ENCODE measurements around the gene GPR101.

GPR101 gene

DNA sequence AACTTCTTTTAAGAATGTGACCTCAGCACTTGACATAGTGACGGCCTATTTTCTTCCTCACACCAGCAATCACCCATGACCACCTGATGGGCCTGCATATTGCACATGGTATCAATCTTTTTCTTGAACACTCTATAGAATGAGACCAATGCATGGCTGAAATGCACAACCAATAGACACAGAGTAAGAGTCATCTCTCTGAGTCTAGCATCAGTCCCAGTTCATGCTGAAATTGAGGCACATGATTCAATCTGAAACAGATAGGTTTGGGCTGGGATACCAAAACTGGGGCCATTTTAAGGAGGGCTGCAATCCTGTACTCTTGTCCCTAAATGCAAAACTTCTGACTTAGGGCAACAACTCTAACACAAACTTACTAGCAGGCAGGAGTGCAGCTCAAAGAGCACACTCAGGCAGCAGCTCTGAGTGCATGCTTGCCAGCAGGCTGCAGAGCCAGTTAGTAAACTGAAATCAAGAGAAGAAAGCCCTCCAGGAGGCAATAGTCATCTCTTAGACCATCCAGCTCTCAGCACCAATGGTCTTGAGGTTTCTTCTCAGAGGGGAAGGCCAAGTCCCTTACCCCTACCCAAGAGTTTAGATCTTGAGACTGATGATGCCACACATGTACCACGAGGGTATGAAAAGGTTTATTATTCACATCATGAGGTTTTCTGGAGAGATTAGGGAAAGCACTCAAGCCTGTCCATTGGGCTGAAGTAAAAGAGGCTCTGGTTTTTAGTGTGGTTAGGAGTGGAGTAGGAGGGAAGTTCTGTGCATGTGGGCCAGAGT is 24.7 kb upstream of the GPR101 start:
- TF ChIP-seq, protein P1, sequence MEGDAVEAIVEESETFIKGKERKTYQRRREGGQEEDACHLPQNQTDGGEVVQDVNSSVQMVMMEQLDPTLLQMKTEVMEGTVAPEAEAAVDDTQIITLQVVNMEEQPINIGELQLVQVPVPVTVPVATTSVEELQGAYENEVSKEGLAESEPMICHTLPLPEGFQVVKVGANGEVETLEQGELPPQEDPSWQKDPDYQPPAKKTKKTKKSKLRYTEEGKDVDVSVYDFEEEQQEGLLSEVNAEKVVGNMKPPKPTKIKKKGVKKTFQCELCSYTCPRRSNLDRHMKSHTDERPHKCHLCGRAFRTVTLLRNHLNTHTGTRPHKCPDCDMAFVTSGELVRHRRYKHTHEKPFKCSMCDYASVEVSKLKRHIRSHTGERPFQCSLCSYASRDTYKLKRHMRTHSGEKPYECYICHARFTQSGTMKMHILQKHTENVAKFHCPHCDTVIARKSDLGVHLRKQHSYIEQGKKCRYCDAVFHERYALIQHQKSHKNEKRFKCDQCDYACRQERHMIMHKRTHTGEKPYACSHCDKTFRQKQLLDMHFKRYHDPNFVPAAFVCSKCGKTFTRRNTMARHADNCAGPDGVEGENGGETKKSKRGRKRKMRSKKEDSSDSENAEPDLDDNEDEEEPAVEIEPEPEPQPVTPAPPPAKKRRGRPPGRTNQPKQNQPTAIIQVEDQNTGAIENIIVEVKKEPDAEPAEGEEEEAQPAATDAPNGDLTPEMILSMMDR (IDR thresholded peaks at IDR 0.05): no peak
- TF ChIP-seq ZFX (IDR thresholded peaks at IDR 0.05; ENCODE audit: borderline replicate concordance): no peak
- no peak overlapping the region for H3K27ac ChIP-seq

DNA sequence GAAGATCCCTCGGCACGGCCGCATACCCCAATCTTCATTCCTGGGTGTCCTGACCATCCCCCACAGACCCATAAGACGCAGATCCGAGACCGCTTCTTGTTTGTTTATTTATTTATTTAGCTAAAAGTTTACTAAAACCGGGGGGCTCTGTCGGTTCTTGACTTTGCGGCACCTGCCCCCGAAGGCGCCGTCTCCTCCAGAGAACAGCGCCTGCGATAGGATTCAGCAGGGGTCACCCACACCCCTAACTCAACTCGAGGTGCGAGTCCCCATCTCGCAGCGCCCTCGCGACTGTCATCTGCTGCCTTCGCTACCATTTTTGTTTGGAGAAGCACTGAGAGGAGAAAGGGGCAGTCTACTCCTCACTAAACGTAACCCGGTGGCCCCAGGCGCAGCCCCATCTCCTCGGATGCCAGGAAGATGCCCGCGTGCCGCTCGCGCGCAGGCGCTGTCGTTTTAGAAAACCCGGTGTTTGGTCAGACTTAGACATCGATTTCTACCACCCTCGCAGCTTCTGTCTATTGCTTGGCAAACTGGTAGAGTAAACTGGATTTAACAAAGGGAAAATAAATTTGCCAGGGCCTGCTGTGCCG is 18.9 kb upstream of the GPR101 start:
- no peak overlapping the region for H3K27ac ChIP-seq
- TF ChIP-seq, protein P1 (IDR thresholded peaks at IDR 0.05): peak; percentile 37
- no peak for TF ChIP-seq ZFX (IDR thresholded peaks at IDR 0.05; ENCODE audit: borderline replicate concordance)

DNA sequence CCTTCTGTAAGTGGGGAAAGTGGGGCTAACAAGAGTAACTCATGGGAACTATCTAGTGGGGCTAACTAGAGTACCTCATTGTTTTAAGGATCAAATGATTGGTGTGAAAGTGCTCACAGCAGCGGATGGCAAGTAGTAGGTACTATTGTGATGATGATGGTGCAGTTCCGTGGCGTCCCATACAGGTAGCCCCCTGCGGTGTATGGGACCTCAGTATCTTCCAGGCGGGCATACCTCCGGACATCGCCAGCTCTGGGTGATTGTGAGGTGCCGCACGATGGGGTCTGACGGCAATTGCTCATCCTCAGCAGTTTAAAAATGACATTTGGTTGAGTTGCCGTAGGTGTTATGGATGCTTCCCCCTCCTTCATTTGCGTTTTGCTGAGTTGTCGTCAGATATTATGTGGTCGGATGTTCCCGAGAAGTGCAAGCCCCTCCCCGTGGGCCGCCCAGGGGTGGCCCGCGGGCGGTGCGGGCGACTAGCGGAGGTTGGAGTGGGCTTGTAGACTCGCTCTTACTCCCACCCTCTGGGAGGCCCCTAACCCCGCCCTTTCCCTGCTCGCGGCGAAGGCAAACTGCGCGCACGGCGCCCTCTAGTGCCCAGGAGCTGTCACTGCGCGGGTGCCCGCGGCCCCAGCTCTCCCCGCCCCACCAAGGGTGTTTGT is 18.3 kb upstream of the GPR101 start:
- TF ChIP-seq, protein P1 (IDR thresholded peaks at IDR 0.05): peak; percentile 84
- TF ChIP-seq ZFX (IDR thresholded peaks at IDR 0.05; ENCODE audit: borderline replicate concordance): no peak
- no peak overlapping the region for H3K27ac ChIP-seq

DNA sequence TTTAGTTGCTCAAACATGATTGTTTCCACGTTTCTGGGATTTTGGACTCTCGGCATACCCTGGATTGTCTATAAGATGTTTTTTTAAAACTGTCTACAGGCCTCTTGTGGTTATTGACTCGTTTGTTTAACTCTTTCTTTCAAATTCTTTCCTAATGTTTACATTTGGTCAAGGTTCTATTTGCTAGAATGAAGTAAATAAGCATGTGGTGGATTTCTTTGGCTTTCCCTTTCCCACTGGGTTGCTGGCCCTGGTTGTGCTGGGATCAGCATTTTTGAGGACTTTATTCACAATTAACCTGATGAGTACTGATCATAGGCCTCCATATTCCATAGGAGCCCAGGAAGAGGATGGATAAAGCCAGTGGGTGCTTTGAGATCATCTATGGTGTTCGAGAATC is 11.1 kb upstream of the GPR101 start:
- no peak overlapping the region for H3K27ac ChIP-seq
- no peak for TF ChIP-seq ZFX (IDR thresholded peaks at IDR 0.05; ENCODE audit: borderline replicate concordance)
- TF ChIP-seq, protein P1 (IDR thresholded peaks at IDR 0.05): no peak

DNA sequence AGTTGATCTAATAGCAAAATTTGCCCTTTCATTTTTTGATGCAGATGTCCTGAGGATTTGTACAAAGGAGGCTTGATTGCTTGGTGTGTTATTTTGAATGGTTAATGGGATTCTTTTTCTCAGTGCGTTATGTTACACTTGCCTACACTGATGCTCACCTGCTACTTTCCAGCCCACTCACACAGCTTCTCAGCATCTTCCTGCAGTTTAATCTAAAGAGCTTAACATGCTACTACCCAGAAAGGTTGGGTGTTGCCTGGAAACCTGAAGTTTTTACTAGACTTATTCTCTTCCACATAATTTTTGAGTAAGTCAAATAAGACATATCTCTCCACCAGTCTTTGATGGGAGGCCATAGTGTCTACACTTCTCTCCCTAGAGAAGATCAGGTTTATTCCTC is 9.9 kb upstream of the GPR101 start:
- TF ChIP-seq, protein P1 (IDR thresholded peaks at IDR 0.05): no peak
- no peak overlapping the region for H3K27ac ChIP-seq

DNA sequence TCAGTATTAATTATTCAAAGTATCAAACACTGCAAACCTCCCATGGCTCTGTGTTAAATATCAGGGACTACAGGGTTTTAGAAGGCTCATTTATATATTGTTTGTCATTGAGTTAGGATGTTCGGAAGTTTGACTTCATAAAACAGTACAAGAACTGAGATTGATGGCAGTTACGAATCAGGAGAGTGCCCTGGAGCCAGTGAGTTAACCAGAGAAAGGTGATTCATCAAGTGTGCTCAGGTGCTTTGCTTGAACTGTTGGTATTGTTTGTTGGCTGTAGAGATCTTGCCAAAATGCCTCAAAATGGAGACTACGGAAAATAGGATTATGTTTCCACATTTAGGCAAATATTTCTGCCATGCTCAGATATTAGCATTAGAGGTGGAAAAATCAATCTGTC is 7.5 kb upstream of the GPR101 start:
- TF ChIP-seq ZFX (IDR thresholded peaks at IDR 0.05; ENCODE audit: borderline replicate concordance): no peak
- TF ChIP-seq, protein P1 (IDR thresholded peaks at IDR 0.05): no peak
- no peak overlapping the region for H3K27ac ChIP-seq

All from 22Rv1 (cell line).